ENCODE data around the gene DPM3. TPM values are rescaled to one million over a fixed set of nuclear protein-coding genes. Genes with fewer than 3 reads are reported as not detected.
A peak's percentile ranks its signal among the peaks of the same experiment; 100 is the strongest.

Gene DPM3
- total and polyA plus RNA-seq, 2 of the 13 experiments (the other 11 are each of a cell fraction or from before 2014, with no cell fraction given), result 23.2 to 53.4 TPM

DNA sequence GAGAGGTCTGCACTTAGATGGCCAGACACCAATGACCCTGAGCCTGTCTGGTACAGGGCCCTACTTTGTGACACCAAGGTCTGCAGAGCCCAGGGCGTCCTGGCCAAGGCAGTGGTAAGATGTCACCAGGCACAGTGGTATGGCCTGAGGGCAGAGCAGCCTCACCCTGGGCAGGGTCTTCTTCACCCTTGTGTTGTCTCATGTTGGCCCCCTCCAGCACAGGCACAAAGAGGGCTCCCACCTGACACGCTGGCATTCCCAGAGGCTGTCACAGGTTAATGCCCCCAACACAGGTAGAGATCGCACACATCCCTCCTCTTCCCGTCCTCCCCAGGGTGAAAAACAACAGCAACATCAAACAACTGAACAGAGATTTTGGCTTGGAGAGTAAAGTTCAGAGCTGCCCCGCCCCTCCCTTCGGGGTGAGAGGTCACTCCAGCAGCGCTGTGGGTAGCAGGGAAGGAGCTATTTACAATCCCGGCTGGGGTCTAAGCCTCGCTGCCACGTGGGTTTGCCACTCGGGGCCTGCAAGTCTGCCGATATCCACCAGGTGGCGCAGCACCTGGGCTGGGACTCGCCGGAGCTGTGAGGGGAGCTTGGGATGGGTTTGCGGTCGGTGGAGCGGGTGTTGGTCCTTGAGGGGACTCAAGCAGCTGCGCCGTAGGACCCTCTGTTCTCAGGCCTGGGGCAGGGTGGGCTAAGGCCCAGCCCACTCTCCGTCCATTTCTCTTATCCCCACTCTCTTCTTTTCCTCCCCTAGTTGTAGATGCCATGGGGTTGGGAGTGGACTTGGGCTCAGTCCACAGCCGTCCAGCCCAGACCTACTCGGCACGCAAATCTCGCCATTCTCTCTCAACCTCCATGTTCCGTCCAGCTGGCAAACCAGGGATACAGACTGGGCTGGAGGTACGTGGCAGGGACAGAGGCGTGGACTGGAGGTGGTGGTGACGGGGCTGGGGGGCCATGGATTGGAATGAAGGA lies 49.0 kb downstream of the DPM3 start (continued):
- TF ChIP-seq, protein P1, sequence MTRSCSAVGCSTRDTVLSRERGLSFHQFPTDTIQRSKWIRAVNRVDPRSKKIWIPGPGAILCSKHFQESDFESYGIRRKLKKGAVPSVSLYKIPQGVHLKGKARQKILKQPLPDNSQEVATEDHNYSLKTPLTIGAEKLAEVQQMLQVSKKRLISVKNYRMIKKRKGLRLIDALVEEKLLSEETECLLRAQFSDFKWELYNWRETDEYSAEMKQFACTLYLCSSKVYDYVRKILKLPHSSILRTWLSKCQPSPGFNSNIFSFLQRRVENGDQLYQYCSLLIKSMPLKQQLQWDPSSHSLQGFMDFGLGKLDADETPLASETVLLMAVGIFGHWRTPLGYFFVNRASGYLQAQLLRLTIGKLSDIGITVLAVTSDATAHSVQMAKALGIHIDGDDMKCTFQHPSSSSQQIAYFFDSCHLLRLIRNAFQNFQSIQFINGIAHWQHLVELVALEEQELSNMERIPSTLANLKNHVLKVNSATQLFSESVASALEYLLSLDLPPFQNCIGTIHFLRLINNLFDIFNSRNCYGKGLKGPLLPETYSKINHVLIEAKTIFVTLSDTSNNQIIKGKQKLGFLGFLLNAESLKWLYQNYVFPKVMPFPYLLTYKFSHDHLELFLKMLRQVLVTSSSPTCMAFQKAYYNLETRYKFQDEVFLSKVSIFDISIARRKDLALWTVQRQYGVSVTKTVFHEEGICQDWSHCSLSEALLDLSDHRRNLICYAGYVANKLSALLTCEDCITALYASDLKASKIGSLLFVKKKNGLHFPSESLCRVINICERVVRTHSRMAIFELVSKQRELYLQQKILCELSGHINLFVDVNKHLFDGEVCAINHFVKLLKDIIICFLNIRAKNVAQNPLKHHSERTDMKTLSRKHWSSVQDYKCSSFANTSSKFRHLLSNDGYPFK (CRISPR knock-in tag; IDR thresholded peaks at IDR 0.05; ENCODE audit: borderline replicate concordance), result peak; percentile 71; the same call in 1 of the 2 replicates
- TF ChIP-seq TGIF2 (CRISPR knock-in tag; IDR thresholded peaks at IDR 0.05) (peak; percentile 72; the same call in 1 of the 2 replicates), MBD4 (IDR thresholded peaks at IDR 0.05; ENCODE audit: borderline replicate concordance, low read length) (no peak), MLLT10 (CRISPR knock-in tag; IDR thresholded peaks at IDR 0.05) (no peak), ZNF138 (CRISPR knock-in tag; IDR thresholded peaks at IDR 0.05; ENCODE audit: low read depth) (no peak), KMT2A (CRISPR knock-in tag; IDR thresholded peaks at IDR 0.05) (peak; percentile 43; the same call in 1 of the 2 replicates), ZNF496 (CRISPR knock-in tag; IDR thresholded peaks at IDR 0.05; ENCODE audit: insufficient replicate concordance) (no peak), ZNF891 (CRISPR knock-in tag; IDR thresholded peaks at IDR 0.05) (no peak), ZNF501 (CRISPR knock-in tag; IDR thresholded peaks at IDR 0.05) (peak; percentile 93; the same call in 1 of the 2 replicates), RFX3 (CRISPR knock-in tag; IDR thresholded peaks at IDR 0.05) (no peak), GATAD1 (CRISPR knock-in tag; IDR thresholded peaks at IDR 0.05) (0 out of 2 replicates have a peak, but pooled peaks have one; percentile 58), NFE2 (CRISPR knock-in tag; IDR thresholded peaks at IDR 0.05) (no peak), RXRB (CRISPR knock-in tag; IDR thresholded peaks at IDR 0.05; ENCODE audit: borderline replicate concordance) (peak; percentile 97), NCOR1 (IDR thresholded peaks at IDR 0.05; ENCODE audit: borderline replicate concordance, low read length) (peak; percentile 45; the same call in 1 of the 2 replicates), DMAP1 (CRISPR knock-in tag; IDR thresholded peaks at IDR 0.05) (peak; percentile 81), ZNF543 (CRISPR knock-in tag; IDR thresholded peaks at IDR 0.05) (peak; percentile 46; the same call in 1 of the 2 replicates)
- TF ChIP-seq, protein P2, sequence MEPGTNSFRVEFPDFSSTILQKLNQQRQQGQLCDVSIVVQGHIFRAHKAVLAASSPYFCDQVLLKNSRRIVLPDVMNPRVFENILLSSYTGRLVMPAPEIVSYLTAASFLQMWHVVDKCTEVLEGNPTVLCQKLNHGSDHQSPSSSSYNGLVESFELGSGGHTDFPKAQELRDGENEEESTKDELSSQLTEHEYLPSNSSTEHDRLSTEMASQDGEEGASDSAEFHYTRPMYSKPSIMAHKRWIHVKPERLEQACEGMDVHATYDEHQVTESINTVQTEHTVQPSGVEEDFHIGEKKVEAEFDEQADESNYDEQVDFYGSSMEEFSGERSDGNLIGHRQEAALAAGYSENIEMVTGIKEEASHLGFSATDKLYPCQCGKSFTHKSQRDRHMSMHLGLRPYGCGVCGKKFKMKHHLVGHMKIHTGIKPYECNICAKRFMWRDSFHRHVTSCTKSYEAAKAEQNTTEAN (CRISPR knock-in tag; conservative IDR thresholded peaks at IDR 0.05), result peak; percentile 71; the same call in 1 of the 2 replicates
- TF ChIP-seq, protein P3, sequence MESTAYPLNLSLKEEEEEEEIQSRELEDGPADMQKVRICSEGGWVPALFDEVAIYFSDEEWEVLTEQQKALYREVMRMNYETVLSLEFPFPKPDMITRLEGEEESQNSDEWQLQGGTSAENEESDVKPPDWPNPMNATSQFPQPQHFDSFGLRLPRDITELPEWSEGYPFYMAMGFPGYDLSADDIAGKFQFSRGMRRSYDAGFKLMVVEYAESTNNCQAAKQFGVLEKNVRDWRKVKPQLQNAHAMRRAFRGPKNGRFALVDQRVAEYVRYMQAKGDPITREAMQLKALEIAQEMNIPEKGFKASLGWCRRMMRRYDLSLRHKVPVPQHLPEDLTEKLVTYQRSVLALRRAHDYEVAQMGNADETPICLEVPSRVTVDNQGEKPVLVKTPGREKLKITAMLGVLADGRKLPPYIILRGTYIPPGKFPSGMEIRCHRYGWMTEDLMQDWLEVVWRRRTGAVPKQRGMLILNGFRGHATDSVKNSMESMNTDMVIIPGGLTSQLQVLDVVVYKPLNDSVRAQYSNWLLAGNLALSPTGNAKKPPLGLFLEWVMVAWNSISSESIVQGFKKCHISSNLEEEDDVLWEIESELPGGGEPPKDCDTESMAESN (CRISPR knock-in tag; conservative IDR thresholded peaks at IDR 0.05), result peak; percentile 87
- TF ChIP-seq, protein P4, sequence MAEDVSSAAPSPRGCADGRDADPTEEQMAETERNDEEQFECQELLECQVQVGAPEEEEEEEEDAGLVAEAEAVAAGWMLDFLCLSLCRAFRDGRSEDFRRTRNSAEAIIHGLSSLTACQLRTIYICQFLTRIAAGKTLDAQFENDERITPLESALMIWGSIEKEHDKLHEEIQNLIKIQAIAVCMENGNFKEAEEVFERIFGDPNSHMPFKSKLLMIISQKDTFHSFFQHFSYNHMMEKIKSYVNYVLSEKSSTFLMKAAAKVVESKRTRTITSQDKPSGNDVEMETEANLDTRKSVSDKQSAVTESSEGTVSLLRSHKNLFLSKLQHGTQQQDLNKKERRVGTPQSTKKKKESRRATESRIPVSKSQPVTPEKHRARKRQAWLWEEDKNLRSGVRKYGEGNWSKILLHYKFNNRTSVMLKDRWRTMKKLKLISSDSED (CRISPR knock-in tag; IDR thresholded peaks at IDR 0.05), result no peak
- TF ChIP-seq, protein P5, sequence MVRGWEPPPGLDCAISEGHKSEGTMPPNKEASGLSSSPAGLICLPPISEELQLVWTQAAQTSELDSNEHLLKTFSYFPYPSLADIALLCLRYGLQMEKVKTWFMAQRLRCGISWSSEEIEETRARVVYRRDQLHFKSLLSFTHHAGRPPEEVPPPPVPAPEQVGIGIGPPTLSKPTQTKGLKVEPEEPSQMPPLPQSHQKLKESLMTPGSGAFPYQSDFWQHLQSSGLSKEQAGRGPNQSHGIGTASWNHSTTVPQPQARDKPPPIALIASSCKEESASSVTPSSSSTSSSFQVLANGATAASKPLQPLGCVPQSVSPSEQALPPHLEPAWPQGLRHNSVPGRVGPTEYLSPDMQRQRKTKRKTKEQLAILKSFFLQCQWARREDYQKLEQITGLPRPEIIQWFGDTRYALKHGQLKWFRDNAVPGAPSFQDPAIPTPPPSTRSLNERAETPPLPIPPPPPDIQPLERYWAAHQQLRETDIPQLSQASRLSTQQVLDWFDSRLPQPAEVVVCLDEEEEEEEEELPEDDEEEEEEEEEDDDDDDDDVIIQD (CRISPR knock-in tag; IDR thresholded peaks at IDR 0.05; ENCODE audit: low read depth), result 0 out of 2 replicates have a peak, but pooled peaks have one; percentile 34
